NB4 (cell line): Measurements from ENCODE around the gene SPTBN2.
A peak's percentile ranks its signal among the peaks of the same experiment; 100 is the strongest.

ENCODE experiments used
- DNase-seq: peaks from one replicate; pipeline ENCODE4 v3.0.0; 2010; ENCODE audit warnings: low read depth
- H3K4me3 ChIP-seq: one replicate; pipeline ENCODE4 v1.5.1; 2011; ENCODE audit warnings: mild to moderate bottlenecking, low read depth, low read length, moderate library complexity
- CTCF ChIP-seq: IDR thresholded peaks from one replicate; pipeline ENCODE4 v1.5.1; 2012; ENCODE audit warnings: low read depth, low read length
- MAX ChIP-seq: IDR thresholded peaks from 2 replicates; pipeline ENCODE4 v1.6.1; 2011; ENCODE audit warnings: low read depth, low read length
- MYC ChIP-seq: IDR thresholded peaks from 2 replicates; pipeline ENCODE4 v1.6.1; 2011; ENCODE audit warnings: low read depth, low read length
- POLR2A ChIP-seq: IDR thresholded peaks from 2 replicates; pipeline ENCODE4 v1.6.1; 2011; ENCODE audit warnings: mild to moderate bottlenecking; ENCODE audit not compliant: insufficient read length; ENCODE audit errors: extremely low read depth

Gene SPTBN2

GRCh38 chr11:66728693-66729385, at the start of gene SPTBN2:
Gene SPTBN2 (minus strand): TSS chr11:66729216. CDS start chr11:66721240, 7,976 bp downstream.
- DNase-seq, result no peak
- TF ChIP-seq CTCF (no peak), MYC (no peak), POLR2A (no peak), MAX (no peak)
- H3K4me3 ChIP-seq, result no peak within 1 kb of the TSS

GRCh38 chr11:66768818-66769217, 39.8 kb upstream of the SPTBN2 start:
- TF ChIP-seq CTCF (no peak), MAX (no peak), POLR2A (no peak), MYC (no peak)
- no peak overlapping the region for H3K4me3 ChIP-seq
- no peak for DNase-seq

GRCh38 chr11:66768088-66768521, 39.1 kb upstream of the SPTBN2 start:
- TF ChIP-seq POLR2A (no peak), MAX (no peak), MYC (no peak), CTCF (no peak)
- no peak overlapping the region for H3K4me3 ChIP-seq
- DNase-seq, result peak; percentile 66

- no peak for TF ChIP-seq MYC
- TF ChIP-seq MAX, result no peak
- no peak for TF ChIP-seq CTCF
- no peak for TF ChIP-seq POLR2A
- no peak overlapping the region for H3K4me3 ChIP-seq
- DNase-seq, result no peak
Observed at GRCh38 chr11:66767666-66768065, 38.6 kb upstream of the SPTBN2 start.

- no peak overlapping the region for H3K4me3 ChIP-seq
Observed at GRCh38 chr11:66766681-66767080, 37.7 kb upstream of the SPTBN2 start.

More at GRCh38 chr11:66766681-66767080, 37.7 kb upstream of the SPTBN2 start:
- TF ChIP-seq CTCF, result no peak
- TF ChIP-seq MAX, result no peak
- TF ChIP-seq POLR2A, result no peak
- TF ChIP-seq MYC, result no peak
- DNase-seq, result no peak
